H9 (cell line): Measurements from ENCODE around the gene GPR141. TPM values are rescaled to one million over a fixed set of nuclear protein-coding genes. Genes with fewer than 3 reads are reported as not detected.

ENCODE experiments used
- DNase-seq: peaks from one replicate; pipeline ENCODE4 v3.0.0-alpha.2; 2017
- H2AFZ ChIP-seq: one replicate; pipeline ENCODE4 v1.6.1; 2013; ENCODE audit warnings: mild to moderate bottlenecking, low read length, control low read depth, moderate library complexity
- H2AK5ac ChIP-seq: 2 replicates; pipeline ENCODE4 v1.6.1; 2013; ENCODE audit warnings: low read length, control low read depth, mixed read lengths; ENCODE audit not compliant: insufficient read length
- H2BK120ac ChIP-seq: one replicate; pipeline ENCODE4 v1.6.1; 2013; ENCODE audit warnings: low read depth, mild to moderate bottlenecking, low read length, control low read depth, inconsistent platforms; ENCODE audit not compliant: poor library complexity, severe bottlenecking
- H2BK12ac ChIP-seq: 2 replicates; pipeline ENCODE4 v1.6.1; 2013; ENCODE audit warnings: low read length, control low read depth, mixed read lengths, low read depth; ENCODE audit not compliant: insufficient read length
- H2BK15ac ChIP-seq: 2 replicates; pipeline ENCODE4 v1.6.1; 2013; ENCODE audit warnings: low read depth, low read length, control low read depth
- H2BK20ac ChIP-seq: one replicate; pipeline ENCODE4 v1.6.1; 2013; ENCODE audit warnings: low read depth, mild to moderate bottlenecking, low read length, control low read depth, inconsistent platforms; ENCODE audit not compliant: poor library complexity, severe bottlenecking
- H2BK5ac ChIP-seq: 2 replicates; pipeline ENCODE4 v1.6.1; 2013; ENCODE audit warnings: low read length, control low read depth, mixed read lengths; ENCODE audit not compliant: insufficient read length
- H3K14ac ChIP-seq: 2 replicates; pipeline ENCODE4 v1.6.1; 2013; ENCODE audit warnings: low read length, control low read depth; ENCODE audit not compliant: insufficient read depth
- H3K18ac ChIP-seq: 2 replicates; pipeline ENCODE4 v1.6.1; 2013; ENCODE audit warnings: low read depth, mild to moderate bottlenecking, mixed read lengths, low read length, control low read depth; ENCODE audit not compliant: insufficient read length
- H3K23ac ChIP-seq: 2 replicates; pipeline ENCODE4 v1.6.1; 2013; ENCODE audit warnings: low read length, control low read depth, mixed read lengths, low read depth; ENCODE audit not compliant: insufficient read length
- H3K23me2 ChIP-seq: 2 replicates; pipeline ENCODE4 v1.6.1; 2013; ENCODE audit warnings: low read depth, mild to moderate bottlenecking, mixed read lengths, low read length, control low read depth; ENCODE audit not compliant: insufficient read length, poor library complexity, severe bottlenecking
- H3K27ac ChIP-seq: 2 replicates; pipeline ENCODE4 v1.5.1; 2013; ENCODE audit warnings: low read length, control low read depth, mixed read lengths, low read depth; ENCODE audit not compliant: insufficient read length
- H3K27me3 ChIP-seq: 2 replicates; pipeline ENCODE4 v1.6.1; 2013; ENCODE audit warnings: low read length, control low read depth, inconsistent platforms; ENCODE audit not compliant: insufficient read depth
- H3K4ac ChIP-seq: 2 replicates; pipeline ENCODE4 v1.6.1; 2013; ENCODE audit warnings: low read depth, mild to moderate bottlenecking, control low read depth, inconsistent platforms, low read length, moderate library complexity
- H3K4me1 ChIP-seq: 2 replicates; pipeline ENCODE4 v1.6.1; 2013; ENCODE audit warnings: low read length, control low read depth, inconsistent platforms; ENCODE audit not compliant: insufficient read depth
- H3K4me2 ChIP-seq: 2 replicates; pipeline ENCODE4 v1.6.1; 2013; ENCODE audit warnings: low read length, control low read depth, mixed read lengths; ENCODE audit not compliant: insufficient read length, insufficient read depth
- H3K56ac ChIP-seq: 2 replicates; pipeline ENCODE4 v1.6.1; 2013; ENCODE audit warnings: low read depth, mild to moderate bottlenecking, mixed read lengths, low read length, control low read depth; ENCODE audit not compliant: insufficient read length
- H3K79me1 ChIP-seq: 2 replicates; pipeline ENCODE4 v1.6.1; 2013; ENCODE audit warnings: low read depth, mild to moderate bottlenecking, moderate library complexity, low read length, control low read depth, inconsistent platforms; ENCODE audit not compliant: insufficient read depth, poor library complexity, severe bottlenecking
- H3K79me2 ChIP-seq: 2 replicates; pipeline ENCODE4 v1.6.1; 2013; ENCODE audit warnings: low read length, control low read depth, inconsistent platforms; ENCODE audit not compliant: insufficient read depth
- H3K9ac ChIP-seq: 2 replicates; pipeline ENCODE4 v1.6.1; 2013; ENCODE audit warnings: low read length, control low read depth, mixed read lengths; ENCODE audit not compliant: insufficient read length; ENCODE audit errors: extremely low read depth
- H3K9me3 ChIP-seq: one replicate; pipeline ENCODE4 v1.6.1; 2013; ENCODE audit warnings: low read depth, low read length, inconsistent platforms; ENCODE audit not compliant: control insufficient read depth
- H3T11ph ChIP-seq: one replicate; pipeline ENCODE4 v1.6.1; 2013; ENCODE audit warnings: mild to moderate bottlenecking, low read length, control low read depth, inconsistent platforms
- H4K20me1 ChIP-seq: one replicate; pipeline ENCODE4 v1.6.1; 2013; ENCODE audit not compliant: control insufficient read depth, insufficient read length, insufficient read depth
- H4K5ac ChIP-seq: 2 replicates; pipeline ENCODE4 v1.6.1; 2013; ENCODE audit warnings: low read depth, mild to moderate bottlenecking, mixed read lengths, low read length, control low read depth; ENCODE audit not compliant: insufficient read length
- H4K8ac ChIP-seq: replicated peaks from 2 replicates; pipeline ENCODE4 v1.6.1; 2013; ENCODE audit warnings: low read length, control low read depth, mixed read lengths, low read depth; ENCODE audit not compliant: insufficient read length
- H4K91ac ChIP-seq: 2 replicates; pipeline ENCODE4 v1.6.1; 2013; ENCODE audit warnings: low read depth, mild to moderate bottlenecking, moderate library complexity, mixed read lengths, low read length, control low read depth; ENCODE audit not compliant: insufficient read length
- H3K27ac Mint-ChIP-seq, 3 experiments: 2 replicates in 2 of 3; 3 replicates in 1 of 3; pipeline ENCODE4 v1.8.0; 2020 to 2021; ENCODE audit warnings: mixed read lengths in 3 of 3, mild to moderate bottlenecking in 1 of 3, moderate library complexity in 1 of 3
- H3K27me3 Mint-ChIP-seq: 2 replicates; pipeline ENCODE4 v1.8.0; 2021; ENCODE audit warnings: low read depth, mild to moderate bottlenecking, moderate library complexity, mixed read lengths
- H3K36me3 Mint-ChIP-seq, 3 experiments: 2 replicates in 2 of 3; 3 replicates in 1 of 3; pipeline ENCODE4 v1.8.0; 2020 to 2021; ENCODE audit warnings: low read depth in 3 of 3, mixed read lengths in 3 of 3; ENCODE audit not compliant: insufficient read depth in 1 of 3
- H3K4me1 Mint-ChIP-seq, 2 experiments: 2 replicates each; pipeline ENCODE4 v1.8.0; 2020; ENCODE audit warnings: mixed read lengths in 2 of 2
- H3K4me3 Mint-ChIP-seq, 2 experiments: 2 replicates in 1 of 2; 3 replicates in 1 of 2; pipeline ENCODE4 v1.8.0; 2020 to 2021; ENCODE audit warnings: mild to moderate bottlenecking in 2 of 2, mixed read lengths in 2 of 2, moderate library complexity in 1 of 2
- H3K9me3 Mint-ChIP-seq, 2 experiments: 2 replicates in 1 of 2; 3 replicates in 1 of 2; pipeline ENCODE4 v1.8.0; 2020; ENCODE audit warnings: mild to moderate bottlenecking in 2 of 2, mixed read lengths in 2 of 2, moderate library complexity in 1 of 2
- CTCF ChIP-seq: fragments of 200-600 bp; sonication (generic); conservative IDR thresholded peaks from 3 replicates; pipeline ENCODE4 v1.8.0; 2021; ENCODE audit warnings: antibody characterized with exemption, mild to moderate bottlenecking
- WGBS: extraction: QIAGEN DNeasy Blood & Tissue Kit; methylation state at CpG from one replicate; pipeline ENCODE4 v1.1.7; 2013; ENCODE audit warnings: missing lambda C conversion rate, low lambda C conversion rate, mixed read lengths; ENCODE audit not compliant: insufficient read length; ENCODE audit errors: extremely low coverage; 5-methylcytosine and 5-hydroxymethylcytosine counted together
- total RNA-seq: library from RNA; stranded (reverse); gene quantifications from 2 replicates; pipeline ENCODE4 v1.2.1, GENCODE V29; 2021

GPR141 gene
- total RNA-seq, 1 experiment from 2014 or later, result 0.50 TPM

GRCh38 chr7:37775921-37776320 is 92.4 kb downstream of the GPR141 start:
- WGBS, result no CpG with 5 or more reads among the region's 3 CpGs
- no peak overlapping the region for H2BK20ac ChIP-seq
- no peaks in the 10 kb centered on the region for H3K4me1 Mint-ChIP-seq
- H2BK120ac ChIP-seq, result no peak overlapping the region
- TF ChIP-seq CTCF, result no peak
- H3K4ac ChIP-seq, result no peak overlapping the region
- H2AFZ ChIP-seq, result no peak overlapping the region
- no peak overlapping the region for H3K18ac ChIP-seq
- H3K27me3 Mint-ChIP-seq, result peaks cover 1% of the 10 kb centered on the region; the same call in 1 of the 2 replicates
- no peak overlapping the region for H3K14ac ChIP-seq
- no peak overlapping the region for H4K91ac ChIP-seq
- no peak overlapping the region for H4K8ac ChIP-seq
- no peak overlapping the region for H4K5ac ChIP-seq
- H3K79me1 ChIP-seq, result no peaks in the 10 kb centered on the region
- H2BK5ac ChIP-seq, result no peak overlapping the region
- no peaks in the 10 kb centered on the region for H3K27me3 ChIP-seq
- H3K23me2 ChIP-seq, result no peaks in the 10 kb centered on the region
- H3K23ac ChIP-seq, result no peak overlapping the region
- H3K9me3 Mint-ChIP-seq, result peaks cover 32 to 43% of the 10 kb centered on the region in 2 experiments
- no peak overlapping the region for H3K27ac Mint-ChIP-seq
- no peaks in the 10 kb centered on the region for H3K79me2 ChIP-seq
- H2AK5ac ChIP-seq, result no peak overlapping the region
- no peaks in the 10 kb centered on the region for H3K4me1 ChIP-seq
- H3K27ac ChIP-seq, result no peak overlapping the region
- H2BK12ac ChIP-seq, result no peak overlapping the region
- no peak overlapping the region for H2BK15ac ChIP-seq
- H3K4me2 ChIP-seq, result no peak overlapping the region
- no peaks in the 10 kb centered on the region for H3K9me3 ChIP-seq
- no peak overlapping the region for H3K56ac ChIP-seq
- no peak overlapping the region for H3K4me3 Mint-ChIP-seq
- no peak overlapping the region for H3K9ac ChIP-seq
- H3T11ph ChIP-seq, result no peak overlapping the region
- no peak for DNase-seq
- H3K36me3 Mint-ChIP-seq, result peaks cover 8 to 31% (median 19%) of the 10 kb centered on the region in 3 experiments
- no peaks in the 10 kb centered on the region for H4K20me1 ChIP-seq
